K562 (cell line): ENCODE measurements around the gene INSIG1. TPM values are rescaled to one million over a fixed set of nuclear protein-coding genes. Genes with fewer than 3 reads are reported as not detected.

Source experiments
- CEBPG ChIP-seq, 3 experiments: fragments of 200-800 bp in 1 of 3; sonication (Bioruptor generic) in 1 of 3; sonication (generic) in 1 of 3; formaldehyde crosslinking in 1 of 3; IDR thresholded peaks in 2 of 3; conservative IDR thresholded peaks in 1 of 3; 2 replicates each; pipeline versions ENCODE4 v1.6.1 to v1.8.0; 2016 to 2022; ENCODE audit warnings: missing compliant biosample characterization in 2 of 3, missing genetic modification characterization in 2 of 3, mild to moderate bottlenecking in 1 of 3, missing genetic modification reagents in 1 of 3
- CHD4 ChIP-seq: fragments of 200-600 bp; sonication (generic); IDR thresholded peaks from 3 replicates; pipeline ENCODE4 v1.6.1; 2012; ENCODE audit warnings: low read depth, mild to moderate bottlenecking, mixed read lengths, low read length, inconsistent platforms; ENCODE audit not compliant: insufficient read depth, insufficient replicate concordance, poor library complexity, severe bottlenecking
- ELF1 ChIP-seq: fragments of 200-800 bp; sonication (Bioruptor generic); IDR thresholded peaks from 2 replicates; pipeline ENCODE4 v1.6.1; 2016; ENCODE audit warnings: missing genetic modification characterization, missing compliant biosample characterization
- FOXA1 ChIP-seq: fragments of 450-650 bp; IDR thresholded peaks from 2 replicates; pipeline ENCODE4 v1.6.1; 2016; ENCODE audit warnings: mild to moderate bottlenecking, borderline replicate concordance
- HOXB6 ChIP-seq: fragments of 250-450 bp; sonication (Bioruptor Pico); IDR thresholded peaks from 2 replicates; pipeline ENCODE4 v1.5.1; 2022; ENCODE audit warnings: mild to moderate bottlenecking, borderline replicate concordance
- MAZ ChIP-seq, 2 experiments: fragments of 450-650 bp in 1 of 2; sonication (generic) in 1 of 2; formaldehyde crosslinking; IDR thresholded peaks in 1 of 2; conservative IDR thresholded peaks in 1 of 2; 2 replicates each; pipeline versions ENCODE4 v1.4.0 to v1.5.0; 2020; ENCODE audit warnings: mild to moderate bottlenecking in 1 of 2, missing genetic modification reagents in 1 of 2
- POLR2A ChIP-seq: fragments of 450-650 bp; conservative IDR thresholded peaks from 2 replicates; pipeline ENCODE4 v1.6.1; 2016
- RFX7 ChIP-seq: fragments of 250-450 bp; sonication (Bioruptor Pico); IDR thresholded peaks from 2 replicates; pipeline ENCODE4 v1.5.1; 2021; ENCODE audit warnings: mild to moderate bottlenecking
- SRSF1 ChIP-seq: fragments of 200-400 bp; formaldehyde crosslinking; IDR thresholded peaks from 2 replicates; pipeline ENCODE4 v1.6.1; 2017; ENCODE audit warnings: mild to moderate bottlenecking, low read depth, low read length, moderate library complexity
- ZNF274 ChIP-seq: IDR thresholded peaks from 2 replicates; pipeline ENCODE4 v1.6.1; 2011; ENCODE audit warnings: low read depth, mild to moderate bottlenecking, low read length, moderate library complexity, borderline replicate concordance
- ZNF764 ChIP-seq: fragments of 250-450 bp; sonication (Bioruptor Pico); IDR thresholded peaks from 2 replicates; pipeline ENCODE4 v1.4.0; 2020; ENCODE audit warnings: low read depth, mild to moderate bottlenecking, moderate library complexity
- polyA plus RNA-seq, 8 experiments: library from polyadenylated mRNA; depleted of rRNA in 4 of 8; stranded (reverse) in 5 of 8; unstranded in 3 of 8; fragments of >200 nt; fragmentation: Nextera tagmentation in 2 of 8; fragmentation: Illumina TruSeq in 1 of 8; extraction: Ambion mirVana in 2 of 8; extraction: Trizol in 1 of 8; gene quantifications; 2 replicates each; pipeline versions ENCODE4 v1.2.1 to v1.2.3, GENCODE V29; 2011 to 2014; ENCODE audit warnings: inconsistent platforms in 1 of 8, missing spikeins in 1 of 8
- total RNA-seq, 7 experiments: library from RNA; depleted of rRNA in 6 of 7; stranded (reverse); fragments of >200 nt in 6 of 7; fragmentation: Illumina TruSeq in 2 of 7; extraction: Trizol in 2 of 7; gene quantifications; 2 replicates each; pipeline versions ENCODE4 v1.2.1 to v1.2.3, GENCODE V29; 2011 to 2021; ENCODE audit warnings: low replicate concordance in 1 of 7
- TF ChIP-seq, protein P1 (sequence below), 2 experiments: IDR thresholded peaks; 2 replicates each; pipeline ENCODE4 v1.6.1; 2011; ENCODE audit warnings: borderline replicate concordance in 1 of 2, control low read depth in 1 of 2, low read depth in 1 of 2, low read length in 1 of 2, mild to moderate bottlenecking in 1 of 2, mixed read lengths in 1 of 2, moderate library complexity in 1 of 2; ENCODE audit not compliant: insufficient read depth in 1 of 2, insufficient read length in 1 of 2, poor library complexity in 1 of 2, severe bottlenecking in 1 of 2; ENCODE audit errors: extremely low read depth in 1 of 2
- TF ChIP-seq, protein P2 (sequence below): fragments of 450-650 bp; IDR thresholded peaks from 2 replicates; pipeline ENCODE4 v1.6.1; 2017; ENCODE audit warnings: mild to moderate bottlenecking, moderate library complexity

The INSIG1 gene
- total and polyA plus RNA-seq, 9 of the 15 experiments (the other 6 are each of a cell fraction or from before 2014, with no cell fraction given), result 57.1 to 787 (median 238) TPM

DNA sequence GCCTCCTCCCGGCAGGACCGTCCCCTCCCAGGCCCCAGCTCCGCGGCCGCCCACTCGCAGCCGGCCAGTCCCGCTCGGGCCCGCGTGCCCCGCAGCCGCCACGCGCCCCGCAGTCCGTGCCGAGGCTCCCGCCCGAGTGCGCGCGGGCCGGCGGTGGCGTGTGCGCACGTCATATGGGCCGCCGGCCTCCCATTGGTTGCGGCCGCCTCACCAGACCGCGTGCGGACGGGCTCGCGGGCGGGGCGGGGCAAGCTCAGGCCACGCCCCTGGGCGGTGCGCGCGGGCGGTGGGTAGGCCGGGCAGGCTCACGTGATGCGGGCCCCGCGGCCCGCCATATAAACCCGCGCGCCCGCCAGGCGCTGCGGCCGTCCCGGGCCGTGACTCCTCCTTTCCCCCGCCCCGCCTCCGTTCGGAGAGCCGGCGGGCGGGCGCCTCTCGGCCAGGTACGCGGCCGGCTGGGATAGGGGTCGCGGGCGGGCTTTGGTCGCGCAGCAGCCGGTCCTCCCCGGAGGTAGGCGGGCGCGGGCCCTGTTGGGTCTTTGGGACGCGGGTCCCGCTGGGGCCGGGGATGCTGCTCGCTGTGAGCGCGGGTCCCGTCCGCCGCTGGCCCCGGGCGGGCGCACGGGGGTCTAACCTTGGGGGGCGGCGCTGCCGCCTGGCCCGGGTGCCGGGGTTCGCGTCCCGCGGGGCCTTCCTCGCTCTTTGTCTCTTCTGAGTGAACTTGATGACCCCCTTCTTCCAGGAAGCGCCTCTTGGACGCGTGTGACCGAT, at the start of gene INSIG1 (continued):
- TF ChIP-seq RFX7 (CRISPR knock-in tag) (no peak), POLR2A (peak; percentile 81), FOXA1 (no peak), HOXB6 (CRISPR knock-in tag) (no peak), ZNF274 (no peak), ZNF764 (CRISPR knock-in tag) (no peak), SRSF1 (no peak), ELF1 (tag) (no peak), CHD4 (no peak), MAZ (CRISPR knock-in tag; conservative IDR thresholded peaks at IDR 0.05 in 1 of 2, IDR thresholded peaks at IDR 0.05 in 1 of 2) (peak in 1 of 2 experiments; percentile 63; a peak in 3 of 4 replicates), CEBPG (CRISPR knock-in tag; IDR thresholded peaks at IDR 0.05) (no peak), CEBPG (tag; conservative IDR thresholded peaks at IDR 0.05 in 1 of 2, IDR thresholded peaks at IDR 0.05 in 1 of 2) (no peak)
- TF ChIP-seq, protein P1, sequence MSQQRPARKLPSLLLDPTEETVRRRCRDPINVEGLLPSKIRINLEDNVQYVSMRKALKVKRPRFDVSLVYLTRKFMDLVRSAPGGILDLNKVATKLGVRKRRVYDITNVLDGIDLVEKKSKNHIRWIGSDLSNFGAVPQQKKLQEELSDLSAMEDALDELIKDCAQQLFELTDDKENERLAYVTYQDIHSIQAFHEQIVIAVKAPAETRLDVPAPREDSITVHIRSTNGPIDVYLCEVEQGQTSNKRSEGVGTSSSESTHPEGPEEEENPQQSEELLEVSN (IDR thresholded peaks at IDR 0.05; ENCODE audit: borderline replicate concordance in 1 of 2, extremely low read depth in 1 of 2, insufficient read depth in 1 of 2, insufficient read length in 1 of 2, low read depth in 1 of 2, low read length in 1 of 2, poor library complexity in 1 of 2, severe bottlenecking in 1 of 2), result peak; percentile 99 to 100
- TF ChIP-seq, protein P2, sequence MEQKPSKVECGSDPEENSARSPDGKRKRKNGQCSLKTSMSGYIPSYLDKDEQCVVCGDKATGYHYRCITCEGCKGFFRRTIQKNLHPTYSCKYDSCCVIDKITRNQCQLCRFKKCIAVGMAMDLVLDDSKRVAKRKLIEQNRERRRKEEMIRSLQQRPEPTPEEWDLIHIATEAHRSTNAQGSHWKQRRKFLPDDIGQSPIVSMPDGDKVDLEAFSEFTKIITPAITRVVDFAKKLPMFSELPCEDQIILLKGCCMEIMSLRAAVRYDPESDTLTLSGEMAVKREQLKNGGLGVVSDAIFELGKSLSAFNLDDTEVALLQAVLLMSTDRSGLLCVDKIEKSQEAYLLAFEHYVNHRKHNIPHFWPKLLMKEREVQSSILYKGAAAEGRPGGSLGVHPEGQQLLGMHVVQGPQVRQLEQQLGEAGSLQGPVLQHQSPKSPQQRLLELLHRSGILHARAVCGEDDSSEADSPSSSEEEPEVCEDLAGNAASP, result no peak
